Measurements from ENCODE around the gene TMEM69. TPM values are rescaled to one million over a fixed set of nuclear protein-coding genes. Genes with fewer than 3 reads are reported as not detected.

The TMEM69 gene
- total RNA-seq, 2 donors from 2014 or later: 25.1 to 28.1 TPM

Other genes starting within 250 kb of the TMEM69 start
- gene TESK2, start 197.0 kb upstream of the TMEM69 start, total RNA-seq: 10 to 100 TPM in 1 of 2 donors, 1 to 10 TPM in 1; 9.7 to 10.3 TPM
- gene CCDC163, start 188.1 kb upstream of the TMEM69 start, total RNA-seq: 1 to 10 TPM; 2.8 to 8.3 TPM
- gene MMACHC, start 187.9 kb upstream of the TMEM69 start, total RNA-seq: 1 to 10 TPM; 7.1 to 7.7 TPM
- 100 to 1,000 TPM; 872 to 949 TPM for gene PRDX1, start 166.3 kb upstream of the TMEM69 start, total RNA-seq
- gene AKR1A1, start 137.4 kb upstream of the TMEM69 start, total RNA-seq: 100 to 1,000 TPM; 200 to 239 TPM
- gene NASP, start 104.1 kb upstream of the TMEM69 start, total RNA-seq: 100 to 1,000 TPM; 368 to 385 TPM
- 1 to 10 TPM; 2.5 to 5.1 TPM for gene CCDC17, start 64.1 kb upstream of the TMEM69 start, total RNA-seq
- 100 to 1,000 TPM; 117 to 124 TPM for gene GPBP1L1, start 1.6 kb upstream of the TMEM69 start, total RNA-seq
- gene IPP, start 62.5 kb downstream of the TMEM69 start, total RNA-seq: 10 to 100 TPM; 14.9 to 18.6 TPM
- 10 to 100 TPM; 46.3 to 60.7 TPM for gene MAST2, start 115.4 kb downstream of the TMEM69 start, total RNA-seq

Data from endodermal cell (in vitro differentiated cells).